Stromal cell of bone marrow (primary cell): Measurements from ENCODE around the gene ARSG.

Source experiments
- DNase-seq: peaks from one replicate; pipeline ENCODE4 v3.0.0-alpha.2; 2012; ENCODE audit warnings: low read depth

Gene ARSG

DNA sequence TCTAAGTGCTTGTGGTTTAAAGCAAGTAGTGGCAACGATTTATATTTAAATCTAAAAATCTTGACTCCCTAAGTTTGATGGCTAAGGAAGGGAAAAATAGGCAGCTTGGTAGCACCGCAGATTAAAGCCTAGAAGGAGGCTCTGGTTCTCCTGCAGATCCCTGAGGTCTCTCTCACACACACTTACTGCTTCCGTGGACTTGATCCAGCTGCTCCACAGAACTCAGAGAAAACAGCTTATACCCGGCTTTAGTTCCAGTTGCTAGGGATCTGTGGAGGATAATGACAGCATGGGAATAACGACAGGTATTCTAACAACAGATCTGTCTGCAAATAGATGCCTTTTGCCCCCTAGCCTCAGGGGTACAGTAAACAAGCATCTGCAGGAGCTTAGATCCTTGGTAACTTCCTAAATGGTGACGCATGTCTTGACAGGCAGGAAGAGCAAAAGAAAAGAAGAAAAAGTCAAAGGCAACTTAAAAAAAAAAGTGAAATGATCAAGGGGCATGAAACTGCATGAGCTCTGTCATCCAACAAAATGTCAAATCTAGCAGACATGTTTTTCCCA lies 161.5 kb downstream of the ARSG start:
- DNase-seq, result no peak

DNA sequence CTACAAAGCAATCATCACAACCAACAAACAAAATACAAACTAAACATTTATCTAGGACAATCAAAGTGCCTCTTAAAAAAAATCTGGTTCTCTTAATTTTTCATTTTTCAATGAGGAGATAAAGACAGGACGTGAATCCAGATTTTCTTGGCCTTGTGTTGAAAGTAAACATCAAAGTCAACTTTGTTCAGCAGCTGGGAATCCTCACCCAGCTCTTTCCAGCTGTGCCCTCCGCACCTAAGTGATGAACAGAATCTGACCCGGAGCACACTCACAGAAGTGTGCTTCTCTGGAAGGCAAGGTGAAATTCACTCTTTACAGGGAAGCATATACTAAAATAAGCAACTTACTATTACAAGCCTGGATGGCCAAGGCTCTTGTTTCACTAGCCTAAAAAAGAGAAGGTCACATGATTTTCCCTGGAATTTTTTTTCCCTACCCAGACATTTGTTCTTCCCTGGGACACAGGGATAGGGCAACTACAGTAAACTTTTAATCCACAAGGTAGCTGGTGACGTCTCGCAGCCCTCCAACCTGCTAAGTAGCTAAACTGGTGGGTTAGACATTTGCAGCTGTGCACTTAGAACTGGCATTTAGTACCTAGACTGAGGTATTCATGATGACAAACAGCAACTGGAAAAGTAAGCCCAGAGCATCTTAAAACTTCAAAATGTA lies 162.8 kb downstream of the ARSG start:
- DNase-seq, result no peak

DNA sequence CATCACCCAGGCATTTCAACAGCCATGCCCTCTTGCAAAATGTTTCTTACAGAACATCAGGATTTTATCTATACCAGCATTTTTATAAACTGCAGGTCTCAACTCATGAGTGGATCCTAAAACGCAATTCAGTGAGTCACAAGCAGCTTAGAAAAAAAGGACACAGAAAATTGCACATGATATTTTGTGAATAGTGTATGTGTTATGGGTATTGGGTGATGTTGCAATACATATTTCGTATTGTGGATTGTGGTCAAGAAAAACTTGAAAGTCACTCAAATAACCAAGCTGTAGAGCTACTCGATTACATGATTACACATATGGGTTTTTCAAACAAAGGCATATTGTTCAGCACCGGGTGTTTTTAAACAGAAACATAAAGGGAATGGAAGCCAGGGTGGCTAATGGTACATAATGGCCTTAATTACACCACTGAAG lies 164.6 kb downstream of the ARSG start:
- DNase-seq, result peak; percentile 90

GRCh38 chr17:68456339-68457167 lies 165.3 kb downstream of the ARSG start:
- DNase-seq, result peak; percentile 88

DNA sequence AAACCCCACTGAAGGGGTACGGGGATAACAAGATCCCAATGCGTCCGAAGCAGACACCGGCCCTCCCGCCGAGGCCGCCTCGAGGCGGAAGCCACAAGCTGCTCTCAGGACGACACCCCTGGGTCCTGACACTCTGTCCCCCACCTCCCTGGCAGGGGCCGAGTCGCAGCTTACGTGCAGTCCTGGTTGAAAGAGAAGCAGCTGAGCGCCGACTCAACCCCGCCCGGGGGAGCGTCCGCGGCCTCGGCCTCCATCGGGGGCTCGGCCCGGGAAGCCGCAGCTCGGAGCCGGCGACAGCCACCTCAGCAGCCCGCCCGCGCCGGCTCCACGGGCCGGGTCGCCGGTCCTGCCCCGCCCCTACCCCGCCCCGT lies 165.9 kb downstream of the ARSG start, which contains the start of gene WIPI1:
TSS of gene WIPI1 (minus strand) at position 329 of the 371 bp plus-strand sequence. CDS start at position 254, 75 bp downstream.
- no peak for DNase-seq

- DNase-seq, result peak; percentile 95
Measured at GRCh38 chr17:68457539-68458259, 166.4 kb downstream of the ARSG start.

GRCh38 chr17:68458260-68459036 lies 167.2 kb downstream of the ARSG start:
- no peak for DNase-seq

DNA sequence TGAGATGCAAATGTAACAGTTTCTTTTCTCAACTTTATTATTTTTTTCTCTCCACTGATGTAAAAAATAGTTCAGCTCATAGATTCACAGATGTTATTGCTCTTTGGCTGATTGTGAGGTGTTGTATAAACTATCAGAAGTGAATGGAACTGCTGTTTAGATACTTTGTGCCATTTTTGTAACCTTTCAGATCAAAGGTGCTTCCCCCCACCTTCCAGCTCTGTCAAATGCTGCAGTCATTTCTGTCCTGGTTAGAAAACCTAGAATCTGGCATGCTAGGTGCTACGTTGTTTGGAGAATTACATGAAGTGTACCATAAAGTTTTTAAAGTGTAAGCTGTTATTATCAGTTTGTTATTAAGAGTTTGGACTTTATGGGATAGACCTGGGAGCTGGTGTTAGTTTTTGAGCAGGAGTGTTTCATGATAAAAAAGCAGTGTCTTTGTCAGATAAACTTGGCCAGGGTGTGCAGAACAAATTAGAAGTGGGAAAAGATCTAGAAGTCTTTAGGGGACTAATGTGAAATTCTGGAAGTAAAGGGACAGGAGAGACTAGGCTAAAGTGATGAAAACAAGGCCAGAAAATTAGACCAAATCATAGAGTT lies 167.8 kb downstream of the ARSG start:
- no peak for DNase-seq

DNA sequence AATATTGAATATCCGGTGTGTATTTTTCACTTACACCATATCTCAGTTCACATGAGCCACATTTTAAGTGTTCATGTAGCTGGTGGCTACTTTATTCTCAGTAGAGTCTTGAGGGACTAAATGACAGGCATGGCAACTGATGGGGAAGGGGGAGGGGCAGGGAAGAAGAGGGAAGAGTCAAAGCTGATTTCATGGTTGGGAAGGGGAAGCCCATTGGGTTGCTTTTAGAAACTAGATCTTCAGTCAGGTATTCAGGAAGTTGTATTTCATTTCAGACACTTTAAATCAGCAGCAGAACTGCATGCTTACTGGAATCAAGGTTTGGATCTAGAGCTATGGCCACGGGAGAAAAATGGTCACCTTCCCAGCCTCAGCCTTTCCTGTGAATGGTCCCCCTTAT lies 168.9 kb downstream of the ARSG start:
- DNase-seq, result no peak

- DNase-seq, result no peak
Measured at GRCh38 chr17:68460715-68461114, 169.4 kb downstream of the ARSG start.

- no peak for DNase-seq
Measured at GRCh38 chr17:68461122-68461539, 169.8 kb downstream of the ARSG start.

DNA sequence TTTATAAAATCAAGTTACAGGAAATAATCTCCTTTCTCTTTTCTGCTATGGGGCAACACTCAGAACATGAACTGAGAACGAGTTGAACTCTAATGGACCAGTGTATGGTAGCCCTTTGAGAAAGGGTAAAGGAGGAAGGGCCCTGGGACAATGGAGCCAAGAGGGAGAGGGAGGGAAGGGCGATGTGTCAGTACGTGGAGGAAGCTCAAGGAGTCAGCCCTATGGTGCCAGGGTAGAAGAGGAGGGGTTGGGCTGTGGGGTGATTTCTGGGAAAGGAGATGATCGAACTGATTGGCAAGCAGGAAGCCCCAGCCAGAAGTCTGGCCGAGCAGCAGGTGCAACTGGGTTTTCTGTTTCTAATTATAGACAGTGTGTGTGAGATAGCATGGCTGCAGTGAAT lies 170.3 kb downstream of the ARSG start:
- DNase-seq, result no peak

DNA sequence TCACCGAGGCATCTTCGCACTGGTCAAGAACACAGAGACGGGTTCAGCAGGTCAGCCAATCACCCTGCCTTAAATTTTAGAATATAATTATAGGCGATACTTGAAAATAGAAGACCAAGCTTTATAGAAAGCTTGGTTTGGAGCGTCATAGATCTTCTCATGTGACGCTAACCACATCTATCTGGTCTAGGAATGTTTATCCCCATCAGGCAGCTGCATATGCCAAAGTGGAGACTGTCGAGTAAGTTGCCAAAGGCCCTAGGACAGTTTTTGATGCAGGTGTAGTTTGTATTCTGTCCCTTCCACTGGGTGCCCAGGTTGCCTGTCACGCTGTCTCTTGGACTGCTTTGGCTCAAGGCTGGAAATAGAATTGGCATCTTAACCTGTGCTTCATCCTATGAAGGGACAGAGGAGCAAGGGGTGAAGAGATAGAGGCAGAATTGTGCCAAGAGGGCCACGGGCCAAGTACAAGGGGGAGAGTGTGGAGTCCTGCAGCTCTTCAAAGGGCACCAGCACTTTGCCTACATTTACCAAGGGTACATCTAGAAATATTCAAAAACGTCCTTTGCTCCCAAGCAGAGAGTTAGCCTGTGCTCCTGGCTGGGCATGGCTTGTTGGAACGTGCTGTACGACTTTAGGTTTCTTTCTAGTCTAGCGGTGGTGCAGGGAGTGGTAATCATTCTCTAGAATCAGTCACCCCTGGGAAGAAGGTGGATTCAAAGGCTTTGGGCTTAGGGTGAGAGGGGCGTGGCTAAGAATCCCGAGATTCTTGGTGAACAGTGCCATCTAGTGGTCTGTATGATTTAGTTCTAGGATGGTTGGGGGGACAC lies 171.3 kb downstream of the ARSG start:
- DNase-seq, result peak; percentile 67

- DNase-seq, result no peak
Measured at GRCh38 chr17:68463211-68464019, 172.1 kb downstream of the ARSG start.

DNA sequence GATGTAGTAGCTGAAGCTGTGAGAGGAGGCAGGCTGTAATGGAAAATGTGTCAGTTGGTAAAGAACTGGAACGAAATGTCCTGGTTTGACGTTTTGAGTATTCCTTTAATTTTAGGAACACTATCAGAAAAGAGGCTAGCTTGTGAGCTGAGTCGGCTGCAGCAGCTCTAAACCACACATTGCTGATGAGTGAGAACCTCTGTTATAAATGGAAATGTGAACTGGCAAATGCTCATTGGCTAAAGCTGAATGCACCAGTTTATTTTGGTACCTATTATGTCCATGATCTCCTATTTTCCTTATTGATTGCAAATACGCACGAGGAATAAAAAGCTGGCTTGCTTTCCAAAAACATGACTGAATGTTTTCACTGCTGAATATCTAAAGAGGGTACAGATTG lies 177.0 kb downstream of the ARSG start:
- peak; percentile 45 for DNase-seq

GRCh38 chr17:68468788-68469187 lies 177.5 kb downstream of the ARSG start:
- no peak for DNase-seq
